MCF 10A (cell line): ENCODE results near the gene MRPL14. TPM values are rescaled to one million over a fixed set of nuclear protein-coding genes. Genes with fewer than 3 reads are reported as not detected.
"Not testable (repeated sequence)": the region's sequence is repeated elsewhere in the genome, so short reads cannot be mapped to it uniquely, and the experiment has no call there.

ENCODE experiments used
- BruUV-seq: library from RNA; stranded (reverse); fragments of 400-500 nt; replicated peaks from 2 replicates; lab custom pipeline; 2021; lab: Mats Ljungman, UMichigan
- CTCF ChIA-PET: fragments of 300-600 bp; sonication (Branson Sonifier 250); formaldehyde crosslinking; extraction: SDS; loops from one replicate; lab custom pipeline; 2021; ENCODE audit warnings: antibody characterized with exemption, inconsistent platforms; lab: Yijun Ruan, JAX
- POLR2A ChIA-PET: fragments of 300-600, 350-650 bp; sonication (Branson Sonifier 250); formaldehyde crosslinking; extraction: SDS; loops from one replicate; lab custom pipeline; 2020; ENCODE audit warnings: antibody characterized with exemption, inconsistent platforms; lab: Yijun Ruan, JAX
- DNase-seq: peaks from one replicate; pipeline ENCODE4 v3.0.0-alpha.2; 2018; ENCODE audit not compliant: unreplicated experiment
- H3K27ac Mint-ChIP-seq: one replicate; pipeline ENCODE4 v1.8.0; 2022; ENCODE audit warnings: mild to moderate bottlenecking, low read depth, mixed read lengths; ENCODE audit not compliant: unreplicated experiment
- H3K27me3 Mint-ChIP-seq: one replicate; pipeline ENCODE4 v1.8.0; 2022; ENCODE audit warnings: mixed read lengths; ENCODE audit not compliant: insufficient read depth, unreplicated experiment
- H3K36me3 Mint-ChIP-seq: one replicate; pipeline ENCODE4 v1.8.0; 2022; ENCODE audit warnings: mild to moderate bottlenecking, moderate library complexity, mixed read lengths; ENCODE audit not compliant: insufficient read depth, unreplicated experiment
- H3K4me1 Mint-ChIP-seq: one replicate; pipeline ENCODE4 v1.8.0; 2022; ENCODE audit warnings: mixed read lengths; ENCODE audit not compliant: insufficient read depth, unreplicated experiment
- H3K4me3 Mint-ChIP-seq: one replicate; pipeline ENCODE4 v1.8.0; 2022; ENCODE audit warnings: mild to moderate bottlenecking, moderate library complexity, mixed read lengths; ENCODE audit not compliant: unreplicated experiment
- H3K9me3 Mint-ChIP-seq: one replicate; pipeline ENCODE4 v1.8.0; 2022; ENCODE audit warnings: mixed read lengths; ENCODE audit not compliant: unreplicated experiment
- CTCF ChIP-seq: fragments of 200-600 bp; IDR thresholded peaks from one replicate; pipeline ENCODE4 v1.8.0; 2022; ENCODE audit warnings: antibody characterized with exemption, mild to moderate bottlenecking; ENCODE audit not compliant: unreplicated experiment
- intact Hi-C: fragments of 100-400 bp; cut with micrococcal nuclease; formaldehyde crosslinking; loops from 2 replicates; pipeline ENCODE4 v1.14.1; 2022
- total RNA-seq: library from RNA; stranded (reverse); gene quantifications from 2 replicates; pipeline ENCODE4 v1.2.3, GENCODE V29; 2022

MRPL14 gene
- total RNA-seq, 1 experiment from 2014 or later = 66.8 TPM

GRCh38 chr6:44096612-44097011 is 30.6 kb downstream of the MRPL14 start:
- Mint-ChIP-seq H3K27me3 (no peaks in the 10 kb centered on the region), H3K27ac (no peak overlapping the region), H3K4me1 (peaks cover 13% of the 10 kb centered on the region), H3K36me3 (no peaks in the 10 kb centered on the region), H3K9me3 (no peaks in the 10 kb centered on the region), H3K4me3 (no peak overlapping the region)
- TF ChIP-seq CTCF = peak; percentile 85
- CTCF ChIA-PET = interaction anchor here (0.6 to 2.7 kb wide), 17 partner anchors 8 to 241 kb away, joined by 3 to 21 read pairs (median 3); partner anchors contain the start of gene SLC35B2
- BruUV-seq = no TSS peak
- peak; percentile 85 for DNase-seq
- POLR2A ChIA-PET = interaction anchor here (0.6 to 1.3 kb wide), 4 partner anchors 12 to 127 kb away, joined by 3 read pairs; partner anchors contain the start of gene SLC29A1
- intact Hi-C loops = loop anchor here (1.0 kb wide), 4 partner anchors 55 to 242 kb away; no protein-coding TSS in a partner anchor

GRCh38 chr6:44095243-44095623 is 32.0 kb downstream of the MRPL14 start:
- POLR2A ChIA-PET = interaction anchor here (0.9 to 1.3 kb wide), 2 partner anchors 13 to 53 kb away, joined by 3 read pairs; no protein-coding TSS in a partner anchor
- peak overlapping the region; percentile 28 for H3K27ac Mint-ChIP-seq

GRCh38 chr6:44094403-44095242 is 32.6 kb downstream of the MRPL14 start:
- Mint-ChIP-seq H3K27ac (peak overlapping the region; percentile 28), H3K27me3 (no peaks in the 10 kb centered on the region), H3K36me3 (no peaks in the 10 kb centered on the region), H3K4me1 (peaks cover 13% of the 10 kb centered on the region), H3K4me3 (no peak overlapping the region), H3K9me3 (no peaks in the 10 kb centered on the region)
- TF ChIP-seq CTCF = no peak
- intact Hi-C loops = no loop called here
- ChIA-PET POLR2A (interaction anchor here (0.9 kb wide), 1 partner anchor 12 kb away, joined by 3 read pairs; no protein-coding TSS in a partner anchor), CTCF (interaction anchor here (0.6 to 1.7 kb wide), 12 partner anchors 9 to 404 kb away, joined by 3 to 8 read pairs (median 4); no protein-coding TSS in a partner anchor)
- DNase-seq = no peak
- BruUV-seq = no TSS peak

More at GRCh38 chr6:44095243-44095623, 32.0 kb downstream of the MRPL14 start:
- intact Hi-C loops, H3K36me3 Mint-ChIP-seq, DNase-seq, H3K4me3 Mint-ChIP-seq, H3K27me3 Mint-ChIP-seq, BruUV-seq, H3K9me3 Mint-ChIP-seq: not testable (repeated sequence)
- CTCF ChIA-PET = interaction anchor here (0.6 to 1.7 kb wide), 15 partner anchors 9 to 243 kb away, joined by 3 to 8 read pairs (median 3); no protein-coding TSS in a partner anchor
- peaks cover 13% of the 10 kb centered on the region for H3K4me1 Mint-ChIP-seq

GRCh38 chr6:44093750-44094402 is 33.4 kb downstream of the MRPL14 start:
- Mint-ChIP-seq H3K27me3 (no peaks in the 10 kb centered on the region), H3K27ac (no peak overlapping the region), H3K4me1 (peaks cover 13% of the 10 kb centered on the region), H3K9me3 (no peaks in the 10 kb centered on the region), H3K4me3 (no peak overlapping the region), H3K36me3 (no peaks in the 10 kb centered on the region)
- no peak for TF ChIP-seq CTCF
- DNase-seq = no peak
- ChIA-PET POLR2A (no interaction called here), CTCF (interaction anchor here (0.6 to 1.7 kb wide), 4 partner anchors 8 to 403 kb away, joined by 3 to 8 read pairs (median 4); no protein-coding TSS in a partner anchor)
- BruUV-seq = no TSS peak
- intact Hi-C loops = no loop called here
